ENCODE results near the gene C4BPA. TPM values are rescaled to one million over a fixed set of nuclear protein-coding genes. Genes with fewer than 3 reads are reported as not detected.

Gene C4BPA
- total and polyA plus RNA-seq, 2 of the 8 experiments (the other 6 are each of a cell fraction or from before 2014, with no cell fraction given): not detected

- TF ChIP-seq, protein P1, sequence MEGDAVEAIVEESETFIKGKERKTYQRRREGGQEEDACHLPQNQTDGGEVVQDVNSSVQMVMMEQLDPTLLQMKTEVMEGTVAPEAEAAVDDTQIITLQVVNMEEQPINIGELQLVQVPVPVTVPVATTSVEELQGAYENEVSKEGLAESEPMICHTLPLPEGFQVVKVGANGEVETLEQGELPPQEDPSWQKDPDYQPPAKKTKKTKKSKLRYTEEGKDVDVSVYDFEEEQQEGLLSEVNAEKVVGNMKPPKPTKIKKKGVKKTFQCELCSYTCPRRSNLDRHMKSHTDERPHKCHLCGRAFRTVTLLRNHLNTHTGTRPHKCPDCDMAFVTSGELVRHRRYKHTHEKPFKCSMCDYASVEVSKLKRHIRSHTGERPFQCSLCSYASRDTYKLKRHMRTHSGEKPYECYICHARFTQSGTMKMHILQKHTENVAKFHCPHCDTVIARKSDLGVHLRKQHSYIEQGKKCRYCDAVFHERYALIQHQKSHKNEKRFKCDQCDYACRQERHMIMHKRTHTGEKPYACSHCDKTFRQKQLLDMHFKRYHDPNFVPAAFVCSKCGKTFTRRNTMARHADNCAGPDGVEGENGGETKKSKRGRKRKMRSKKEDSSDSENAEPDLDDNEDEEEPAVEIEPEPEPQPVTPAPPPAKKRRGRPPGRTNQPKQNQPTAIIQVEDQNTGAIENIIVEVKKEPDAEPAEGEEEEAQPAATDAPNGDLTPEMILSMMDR (IDR thresholded peaks at IDR 0.05; ENCODE audit: control extremely low read depth in 1 of 3, insufficient read depth in 1 of 3, low read depth in 1 of 3, low read length in 3 of 3): no peak
- TF ChIP-seq GABPA (IDR thresholded peaks at IDR 0.05; ENCODE audit: borderline replicate concordance, insufficient read depth, low read length) (no peak), CBX8 (IDR thresholded peaks at IDR 0.05; ENCODE audit: borderline replicate concordance, low read depth, low read length) (no peak), TAF7 (optimal IDR thresholded peaks at IDR 0.05; ENCODE audit: borderline replicate concordance, low read depth, low read length) (no peak), TCF12 (IDR thresholded peaks at IDR 0.05; ENCODE audit: low read depth, low read length) (no peak), SAP30 (IDR thresholded peaks at IDR 0.05; ENCODE audit: insufficient read depth, insufficient replicate concordance, low read length) (no peak), POLR2A (IDR thresholded peaks at IDR 0.05; ENCODE audit: control extremely low read depth in 1 of 2, low read depth in 2 of 2, low read length in 2 of 2) (no peak), ZNF274 (IDR thresholded peaks at IDR 0.05; ENCODE audit: borderline replicate concordance, extremely low read depth, low read length) (no peak)
Measured at GRCh38 chr1:207079706-207080241, 24.3 kb upstream of the C4BPA start (continued).
